Thyroid gland (tissue), 4 donors: Measurements from ENCODE around the gene ZCCHC10.

ENCODE experiments used
- POLR2A ChIP-seq, 2 donors: fragments of 450-650 bp; IDR thresholded peaks; one replicate each; pipeline ENCODE4 v1.6.1; 2017; ENCODE audit warnings: antibody characterized with exemption in 2 of 2, mild to moderate bottlenecking in 2 of 2, moderate library complexity in 1 of 2
- TF ChIP-seq, protein P1 (sequence below), 6 experiments: fragments of 200-600 bp in 3 of 6; fragments of 450-650 bp in 3 of 6; sonication (generic) in 3 of 6; IDR thresholded peaks; one replicate each; pipeline ENCODE4 v1.5.1; 2016 to 2019; ENCODE audit warnings: antibody characterized with exemption in 6 of 6, mild to moderate bottlenecking in 2 of 6, inconsistent platforms in 1 of 6, moderate library complexity in 1 of 6

DNA sequence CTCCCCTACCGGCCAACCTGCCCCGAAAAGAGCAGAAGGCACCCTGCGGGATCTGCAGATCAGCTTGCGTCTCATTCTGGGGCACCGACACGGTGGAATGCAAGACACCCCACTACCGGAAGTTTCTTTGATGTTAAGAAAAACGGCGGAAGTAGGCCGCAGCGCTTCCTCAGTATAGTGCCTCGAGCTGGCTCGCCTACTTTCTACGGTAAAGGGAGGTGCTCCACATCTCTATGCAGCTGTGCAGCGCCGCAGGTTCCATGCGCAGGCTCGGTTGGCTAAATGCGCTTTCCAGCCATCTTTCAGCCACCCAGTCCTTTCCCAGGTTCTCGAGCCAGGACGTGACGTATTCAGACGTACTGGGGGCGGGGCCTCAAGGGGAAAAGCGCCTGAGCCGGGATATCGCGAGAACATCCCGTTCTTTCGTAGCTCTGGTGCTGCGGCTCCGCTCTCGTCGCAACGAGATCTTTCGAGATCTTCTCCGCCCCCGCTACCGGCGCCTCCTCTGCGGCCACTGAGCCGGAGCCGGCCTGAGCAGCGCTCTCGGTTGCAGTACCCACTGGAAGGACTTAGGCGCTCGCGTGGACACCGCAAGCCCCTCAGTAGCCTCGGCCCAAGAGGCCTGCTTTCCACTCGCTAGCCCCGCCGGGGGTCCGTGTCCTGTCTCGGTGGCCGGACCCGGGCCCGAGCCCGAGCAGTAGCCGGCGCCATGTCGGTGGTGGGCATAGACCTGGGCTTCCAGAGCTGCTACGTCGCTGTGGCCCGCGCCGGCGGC is 25.4 kb upstream of the ZCCHC10 start, which contains the start of gene HSPA4:
- TF ChIP-seq, protein P1, sequence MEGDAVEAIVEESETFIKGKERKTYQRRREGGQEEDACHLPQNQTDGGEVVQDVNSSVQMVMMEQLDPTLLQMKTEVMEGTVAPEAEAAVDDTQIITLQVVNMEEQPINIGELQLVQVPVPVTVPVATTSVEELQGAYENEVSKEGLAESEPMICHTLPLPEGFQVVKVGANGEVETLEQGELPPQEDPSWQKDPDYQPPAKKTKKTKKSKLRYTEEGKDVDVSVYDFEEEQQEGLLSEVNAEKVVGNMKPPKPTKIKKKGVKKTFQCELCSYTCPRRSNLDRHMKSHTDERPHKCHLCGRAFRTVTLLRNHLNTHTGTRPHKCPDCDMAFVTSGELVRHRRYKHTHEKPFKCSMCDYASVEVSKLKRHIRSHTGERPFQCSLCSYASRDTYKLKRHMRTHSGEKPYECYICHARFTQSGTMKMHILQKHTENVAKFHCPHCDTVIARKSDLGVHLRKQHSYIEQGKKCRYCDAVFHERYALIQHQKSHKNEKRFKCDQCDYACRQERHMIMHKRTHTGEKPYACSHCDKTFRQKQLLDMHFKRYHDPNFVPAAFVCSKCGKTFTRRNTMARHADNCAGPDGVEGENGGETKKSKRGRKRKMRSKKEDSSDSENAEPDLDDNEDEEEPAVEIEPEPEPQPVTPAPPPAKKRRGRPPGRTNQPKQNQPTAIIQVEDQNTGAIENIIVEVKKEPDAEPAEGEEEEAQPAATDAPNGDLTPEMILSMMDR (IDR thresholded peaks at IDR 0.05), result peak in 1 of 6 experiments; percentile 2
- TF ChIP-seq POLR2A (IDR thresholded peaks at IDR 0.05), result peak; percentile 79 to 97
